ENCODE data around the gene TYW1B.

GRCh38 chr7:72704894-72705293 lies 123.1 kb downstream of the TYW1B start:
- TF ChIP-seq POLR2AphosphoS5 (IDR thresholded peaks at IDR 0.05; ENCODE audit: insufficient read depth in 1 of 2, low read depth in 1 of 2) (no peak), POLR2A (IDR thresholded peaks at IDR 0.05) (no peak)
- TF ChIP-seq, protein P1, sequence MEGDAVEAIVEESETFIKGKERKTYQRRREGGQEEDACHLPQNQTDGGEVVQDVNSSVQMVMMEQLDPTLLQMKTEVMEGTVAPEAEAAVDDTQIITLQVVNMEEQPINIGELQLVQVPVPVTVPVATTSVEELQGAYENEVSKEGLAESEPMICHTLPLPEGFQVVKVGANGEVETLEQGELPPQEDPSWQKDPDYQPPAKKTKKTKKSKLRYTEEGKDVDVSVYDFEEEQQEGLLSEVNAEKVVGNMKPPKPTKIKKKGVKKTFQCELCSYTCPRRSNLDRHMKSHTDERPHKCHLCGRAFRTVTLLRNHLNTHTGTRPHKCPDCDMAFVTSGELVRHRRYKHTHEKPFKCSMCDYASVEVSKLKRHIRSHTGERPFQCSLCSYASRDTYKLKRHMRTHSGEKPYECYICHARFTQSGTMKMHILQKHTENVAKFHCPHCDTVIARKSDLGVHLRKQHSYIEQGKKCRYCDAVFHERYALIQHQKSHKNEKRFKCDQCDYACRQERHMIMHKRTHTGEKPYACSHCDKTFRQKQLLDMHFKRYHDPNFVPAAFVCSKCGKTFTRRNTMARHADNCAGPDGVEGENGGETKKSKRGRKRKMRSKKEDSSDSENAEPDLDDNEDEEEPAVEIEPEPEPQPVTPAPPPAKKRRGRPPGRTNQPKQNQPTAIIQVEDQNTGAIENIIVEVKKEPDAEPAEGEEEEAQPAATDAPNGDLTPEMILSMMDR (IDR thresholded peaks at IDR 0.05) = no peak

All from vagina (tissue), 2 donors.